ENCODE measurements around the gene ARG2. TPM values are rescaled to one million over a fixed set of nuclear protein-coding genes. Genes with fewer than 3 reads are reported as not detected.

ARG2 gene
- 1.5 and 16.1 TPM in 2 replicates for total RNA-seq

DNA sequence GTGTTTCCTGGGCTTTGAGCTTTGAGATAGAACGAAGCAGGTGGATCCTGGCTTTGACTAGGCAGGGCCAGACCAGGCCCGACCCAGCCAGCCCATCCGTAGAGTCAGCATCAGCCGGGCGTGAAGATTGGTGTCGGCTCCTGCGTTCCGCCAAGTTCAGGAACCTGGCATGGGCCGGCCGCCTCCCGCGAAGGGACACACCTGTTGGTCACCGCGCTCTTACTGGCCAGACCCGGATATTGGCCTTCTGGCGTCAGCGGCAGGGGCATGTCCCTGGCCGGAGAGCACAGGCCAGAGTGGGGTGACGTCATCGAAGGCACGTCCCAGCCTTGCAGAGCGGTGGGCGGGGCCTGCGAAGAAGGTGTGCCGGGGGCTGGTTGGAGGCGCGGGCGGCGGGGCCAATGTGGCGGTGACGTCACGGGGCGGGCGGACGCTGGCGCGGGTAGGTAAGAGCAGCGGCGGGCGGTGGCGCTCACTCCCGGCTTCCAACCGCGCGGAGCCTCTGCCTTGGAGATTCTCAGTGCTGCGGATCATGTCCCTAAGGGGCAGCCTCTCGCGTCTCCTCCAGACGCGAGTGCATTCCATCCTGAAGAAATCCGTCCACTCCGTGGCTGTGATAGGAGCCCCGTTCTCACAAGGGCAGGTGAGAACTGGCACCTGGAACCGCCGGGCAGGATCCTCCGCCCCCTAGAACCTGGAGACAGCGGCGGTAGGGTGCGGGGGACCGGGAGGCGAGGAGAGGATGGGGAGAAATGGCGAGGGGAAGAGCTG is at the start of gene ARG2:
Gene ARG2 (plus strand): TSS at position 475 of the 771 bp plus-strand sequence. CDS start 58 bp downstream, at position 533.

GRCh38 chr14:67599698-67600561 is 19.8 kb upstream of the ARG2 start, which contains the start of gene PIGH:
Gene PIGH (minus strand): TSS chr14:67600268. CDS start chr14:67600203, 65 bp downstream.

GRCh38 chr14:67674480-67675218 is 54.9 kb downstream of the ARG2 start, which contains the start of gene VTI1B:
Gene VTI1B (minus strand): TSS chr14:67674632. CDS start chr14:67674489, 143 bp downstream.

GRCh38 chr14:67695394-67695949 is 75.8 kb downstream of the ARG2 start, which contains the start of gene RDH11:
Gene RDH11 (minus strand): TSS chr14:67695764. CDS start chr14:67695703, 61 bp downstream.

Other genes with a start within 250 kb of the ARG2 start
- 12.2 and 48.1 TPM in 2 replicates for gene PLEK2, start 207.8 kb upstream of the ARG2 start, total RNA-seq
- 0.16 and 1.0 TPM in 2 replicates for gene TMEM229B, start 131.2 kb upstream of the ARG2 start, total RNA-seq
- gene PLEKHH1, start 86.6 kb upstream of the ARG2 start, total RNA-seq, result 3.1 and 10.6 TPM in 2 replicates
- gene PIGH, start 19.7 kb upstream of the ARG2 start, total RNA-seq, result 17.2 and 18.6 TPM in 2 replicates
- 31.4 and 55.8 TPM in 2 replicates for gene VTI1B, start 54.7 kb downstream of the ARG2 start, total RNA-seq
- gene RDH11, start 75.8 kb downstream of the ARG2 start, total RNA-seq, result 61.4 and 93.0 TPM in 2 replicates
- not detected in 2 replicates for gene RDH12, start 82.0 kb downstream of the ARG2 start, total RNA-seq
- 12.4 and 17.1 TPM in 2 replicates for gene ZFYVE26, start 196.7 kb downstream of the ARG2 start, total RNA-seq
- gene RAD51B, start 199.9 kb downstream of the ARG2 start, total RNA-seq, result 5.6 and 8.6 TPM in 2 replicates